Panc1 (cell line): ENCODE results near the gene SYNE1.

ENCODE experiments used
- POLR2AphosphoS5 ChIP-seq: IDR thresholded peaks from 2 replicates; pipeline ENCODE4 v1.6.1; 2012; ENCODE audit warnings: mild to moderate bottlenecking, low read depth, low read length, moderate library complexity
- SIN3A ChIP-seq: IDR thresholded peaks from 2 replicates; pipeline ENCODE4 v1.6.1; 2012; ENCODE audit warnings: low read depth, mild to moderate bottlenecking, low read length, moderate library complexity, borderline replicate concordance; ENCODE audit not compliant: insufficient read depth
- TF ChIP-seq, protein P1 (sequence below): fragments of 450-650 bp; IDR thresholded peaks from 2 replicates; pipeline ENCODE4 v1.5.1; 2017; ENCODE audit warnings: mild to moderate bottlenecking
- TF ChIP-seq, protein P2 (sequence below), 2 experiments: IDR thresholded peaks; 2 replicates each; pipeline ENCODE4 v1.6.1; 2011 to 2012; ENCODE audit warnings: low read depth in 2 of 2, control low read depth in 1 of 2, low read length in 1 of 2, mild to moderate bottlenecking in 1 of 2, moderate library complexity in 1 of 2; ENCODE audit not compliant: insufficient read depth in 1 of 2

DNA sequence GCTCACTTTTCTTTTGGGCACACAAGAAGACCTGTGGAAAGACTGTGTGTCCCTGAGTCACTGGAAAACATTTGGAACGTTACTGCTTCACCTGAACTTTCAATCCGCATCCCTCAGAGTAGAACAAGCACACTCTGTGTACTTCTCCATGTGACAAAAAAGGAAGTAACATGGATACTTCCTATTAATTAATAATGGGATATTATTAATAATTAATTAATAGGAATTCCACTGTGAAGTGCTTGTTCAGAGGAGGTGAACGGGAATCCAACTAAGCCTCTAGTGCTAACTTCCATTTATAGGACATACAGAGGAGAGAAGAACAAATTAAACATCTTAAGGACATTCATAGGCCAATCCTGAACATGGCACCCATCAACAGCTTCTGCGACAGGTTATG, 407.8 kb downstream of the SYNE1 start:
- TF ChIP-seq, protein P1, sequence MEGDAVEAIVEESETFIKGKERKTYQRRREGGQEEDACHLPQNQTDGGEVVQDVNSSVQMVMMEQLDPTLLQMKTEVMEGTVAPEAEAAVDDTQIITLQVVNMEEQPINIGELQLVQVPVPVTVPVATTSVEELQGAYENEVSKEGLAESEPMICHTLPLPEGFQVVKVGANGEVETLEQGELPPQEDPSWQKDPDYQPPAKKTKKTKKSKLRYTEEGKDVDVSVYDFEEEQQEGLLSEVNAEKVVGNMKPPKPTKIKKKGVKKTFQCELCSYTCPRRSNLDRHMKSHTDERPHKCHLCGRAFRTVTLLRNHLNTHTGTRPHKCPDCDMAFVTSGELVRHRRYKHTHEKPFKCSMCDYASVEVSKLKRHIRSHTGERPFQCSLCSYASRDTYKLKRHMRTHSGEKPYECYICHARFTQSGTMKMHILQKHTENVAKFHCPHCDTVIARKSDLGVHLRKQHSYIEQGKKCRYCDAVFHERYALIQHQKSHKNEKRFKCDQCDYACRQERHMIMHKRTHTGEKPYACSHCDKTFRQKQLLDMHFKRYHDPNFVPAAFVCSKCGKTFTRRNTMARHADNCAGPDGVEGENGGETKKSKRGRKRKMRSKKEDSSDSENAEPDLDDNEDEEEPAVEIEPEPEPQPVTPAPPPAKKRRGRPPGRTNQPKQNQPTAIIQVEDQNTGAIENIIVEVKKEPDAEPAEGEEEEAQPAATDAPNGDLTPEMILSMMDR = no peak
- TF ChIP-seq POLR2AphosphoS5 (no peak), SIN3A (no peak)
- TF ChIP-seq, protein P2, sequence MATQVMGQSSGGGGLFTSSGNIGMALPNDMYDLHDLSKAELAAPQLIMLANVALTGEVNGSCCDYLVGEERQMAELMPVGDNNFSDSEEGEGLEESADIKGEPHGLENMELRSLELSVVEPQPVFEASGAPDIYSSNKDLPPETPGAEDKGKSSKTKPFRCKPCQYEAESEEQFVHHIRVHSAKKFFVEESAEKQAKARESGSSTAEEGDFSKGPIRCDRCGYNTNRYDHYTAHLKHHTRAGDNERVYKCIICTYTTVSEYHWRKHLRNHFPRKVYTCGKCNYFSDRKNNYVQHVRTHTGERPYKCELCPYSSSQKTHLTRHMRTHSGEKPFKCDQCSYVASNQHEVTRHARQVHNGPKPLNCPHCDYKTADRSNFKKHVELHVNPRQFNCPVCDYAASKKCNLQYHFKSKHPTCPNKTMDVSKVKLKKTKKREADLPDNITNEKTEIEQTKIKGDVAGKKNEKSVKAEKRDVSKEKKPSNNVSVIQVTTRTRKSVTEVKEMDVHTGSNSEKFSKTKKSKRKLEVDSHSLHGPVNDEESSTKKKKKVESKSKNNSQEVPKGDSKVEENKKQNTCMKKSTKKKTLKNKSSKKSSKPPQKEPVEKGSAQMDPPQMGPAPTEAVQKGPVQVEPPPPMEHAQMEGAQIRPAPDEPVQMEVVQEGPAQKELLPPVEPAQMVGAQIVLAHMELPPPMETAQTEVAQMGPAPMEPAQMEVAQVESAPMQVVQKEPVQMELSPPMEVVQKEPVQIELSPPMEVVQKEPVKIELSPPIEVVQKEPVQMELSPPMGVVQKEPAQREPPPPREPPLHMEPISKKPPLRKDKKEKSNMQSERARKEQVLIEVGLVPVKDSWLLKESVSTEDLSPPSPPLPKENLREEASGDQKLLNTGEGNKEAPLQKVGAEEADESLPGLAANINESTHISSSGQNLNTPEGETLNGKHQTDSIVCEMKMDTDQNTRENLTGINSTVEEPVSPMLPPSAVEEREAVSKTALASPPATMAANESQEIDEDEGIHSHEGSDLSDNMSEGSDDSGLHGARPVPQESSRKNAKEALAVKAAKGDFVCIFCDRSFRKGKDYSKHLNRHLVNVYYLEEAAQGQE (IDR thresholded peaks at IDR 0.05; ENCODE audit: insufficient read depth in 1 of 2, low read depth in 2 of 2, low read length in 1 of 2) = no peak
